ENCODE results near the gene RNF213.

The RNF213 gene

DNA sequence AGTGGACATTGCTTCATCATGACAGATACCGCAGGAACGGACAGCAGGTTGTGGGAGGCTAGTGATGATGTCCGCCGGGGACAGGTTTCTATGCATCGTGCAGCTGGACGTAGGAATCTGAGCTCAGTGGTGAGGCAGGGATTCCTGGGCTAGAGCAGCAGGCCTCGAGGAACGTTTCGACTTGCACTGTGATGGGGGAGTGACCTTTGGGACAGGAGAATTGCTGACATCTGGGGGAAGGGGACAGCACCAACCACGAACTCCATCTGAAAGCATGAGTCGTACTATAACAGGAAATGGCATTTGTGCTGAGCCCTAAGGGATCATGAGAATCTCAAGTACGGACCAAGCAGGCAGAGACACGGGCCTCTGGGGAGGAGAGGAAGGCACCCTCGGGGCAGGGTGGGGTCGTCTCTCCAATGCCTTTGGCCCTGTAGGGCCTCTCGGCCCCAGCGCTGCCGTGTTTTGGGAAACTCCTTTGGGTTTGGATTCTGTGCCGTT lies 88.5 kb downstream of the RNF213 start:
- DNase-seq (ENCODE audit: low read depth in 2 of 2), result no peak

DNA sequence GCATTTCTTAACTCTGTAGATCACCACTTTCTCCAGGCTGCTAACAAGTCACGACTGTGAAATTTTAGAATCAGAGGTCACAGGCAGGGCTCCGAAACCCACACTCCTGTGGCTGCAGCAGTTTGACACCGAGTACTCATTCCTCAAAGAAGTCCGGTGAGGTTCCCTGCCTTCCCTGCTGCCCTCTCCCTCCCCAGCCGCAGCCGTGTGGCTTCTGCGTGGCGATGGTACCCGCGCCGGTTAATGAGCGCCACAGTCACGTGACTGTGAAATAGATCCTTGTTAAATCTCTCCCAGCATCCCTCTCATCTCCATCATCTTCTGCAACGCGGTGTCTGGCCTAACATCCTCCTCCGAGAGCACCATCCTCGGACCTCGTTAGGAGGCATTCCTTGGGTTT lies 89.1 kb downstream of the RNF213 start:
- no peak for DNase-seq (ENCODE audit: low read depth in 2 of 2)

DNA sequence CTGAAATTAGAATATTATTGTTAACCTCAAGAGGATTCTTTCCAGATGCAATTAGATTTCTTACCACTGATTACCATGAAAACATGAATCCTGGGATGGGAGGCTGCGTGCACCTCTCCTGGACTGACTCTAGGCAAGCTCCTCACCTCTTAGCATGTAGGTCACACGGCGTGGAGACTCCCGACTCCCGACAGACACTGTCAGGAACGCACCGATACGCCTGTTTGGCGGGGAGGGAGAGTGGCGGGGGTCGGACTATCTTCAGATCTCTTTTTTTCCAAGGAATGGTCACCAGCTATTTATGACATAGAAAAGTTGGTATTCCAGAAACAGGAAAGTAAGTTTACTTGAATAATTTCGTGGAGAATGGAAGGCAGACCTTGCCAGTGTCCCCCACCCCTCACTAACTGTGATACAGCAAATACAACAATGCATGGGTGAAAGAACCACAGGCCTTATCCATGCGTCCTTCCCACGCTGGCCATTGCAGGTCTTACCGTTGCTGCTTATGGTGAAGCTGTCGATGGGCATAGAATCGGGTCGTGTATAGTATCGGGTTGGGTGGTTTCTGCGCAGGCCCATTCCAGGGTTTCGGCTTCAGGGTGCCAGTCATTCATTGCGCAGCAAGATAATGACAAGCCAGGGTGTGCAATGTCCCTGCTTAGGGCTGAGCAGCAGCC lies 91.7 kb downstream of the RNF213 start:
- DNase-seq (ENCODE audit: low read depth in 2 of 2), result no peak

GRCh38 chr17:80352991-80353665 lies 92.5 kb downstream of the RNF213 start:
- no peak for DNase-seq (ENCODE audit: low read depth in 2 of 2)

GRCh38 chr17:80353718-80354275 lies 93.1 kb downstream of the RNF213 start:
- DNase-seq (ENCODE audit: low read depth in 2 of 2), result no peak

- DNase-seq (ENCODE audit: low read depth in 2 of 2), result no peak
These were observed 93.7 kb downstream of the RNF213 start for GRCh38 chr17:80354336-80354735.

DNA sequence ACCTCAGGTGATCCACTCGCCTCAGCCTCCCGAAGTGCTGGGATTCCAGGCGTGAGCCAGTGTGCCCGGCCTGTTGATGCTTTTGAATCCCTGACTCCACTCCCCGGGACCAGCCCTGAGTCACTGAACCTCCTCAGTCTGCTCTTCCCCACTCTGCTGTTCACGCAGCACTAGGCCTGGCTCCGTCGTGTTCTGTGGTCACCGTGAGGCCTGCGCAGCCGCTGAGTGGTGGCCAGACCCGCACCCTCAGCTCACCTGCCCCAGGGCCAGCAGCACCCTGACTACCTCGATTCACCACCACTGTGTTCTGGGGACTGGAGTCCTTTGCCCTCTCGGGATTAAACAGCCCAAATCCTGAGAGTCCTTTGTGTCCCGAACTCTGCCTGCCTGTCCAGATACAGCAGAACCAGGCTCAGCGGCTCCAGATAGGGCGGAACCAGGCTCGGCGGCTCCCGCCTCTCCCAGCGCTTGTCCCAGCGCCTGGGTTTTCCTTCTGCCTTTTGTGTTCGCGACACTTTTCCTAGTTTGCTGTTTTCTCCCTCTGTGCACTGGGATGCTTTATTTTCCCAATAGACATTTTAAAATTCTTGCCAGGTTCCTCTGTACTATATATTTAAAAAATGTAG lies 95.7 kb downstream of the RNF213 start:
- no peak for DNase-seq (ENCODE audit: low read depth in 2 of 2)

DNA sequence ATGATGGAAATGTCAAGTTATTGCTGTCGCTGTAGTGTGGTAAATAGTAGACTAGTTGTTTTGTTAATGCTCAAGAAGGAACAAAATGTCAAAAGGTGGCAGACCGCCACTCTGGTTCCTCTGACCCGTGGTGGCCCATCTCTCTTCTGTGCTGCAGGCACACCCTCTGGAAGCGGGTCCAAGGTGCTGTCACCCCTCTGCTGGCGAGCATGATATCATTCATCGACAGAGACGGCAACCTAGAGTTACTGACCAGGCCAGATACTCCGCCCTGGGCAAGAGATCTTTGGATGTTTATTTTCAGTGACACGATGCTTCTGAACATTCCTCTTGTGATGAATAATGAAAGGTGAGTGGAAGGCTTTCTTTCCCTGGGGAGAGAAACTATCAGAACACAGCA lies 97.5 kb downstream of the RNF213 start:
- no peak for DNase-seq (ENCODE audit: low read depth in 2 of 2)

- DNase-seq (ENCODE audit: low read depth in 2 of 2), result no peak
These were observed 98.2 kb downstream of the RNF213 start for GRCh38 chr17:80358861-80359260.

GRCh38 chr17:80359422-80360110 lies 98.9 kb downstream of the RNF213 start:
- no peak for DNase-seq (ENCODE audit: low read depth in 2 of 2)

- no peak for DNase-seq (ENCODE audit: low read depth in 2 of 2)
These were observed 99.7 kb downstream of the RNF213 start for GRCh38 chr17:80360396-80360795.

DNA sequence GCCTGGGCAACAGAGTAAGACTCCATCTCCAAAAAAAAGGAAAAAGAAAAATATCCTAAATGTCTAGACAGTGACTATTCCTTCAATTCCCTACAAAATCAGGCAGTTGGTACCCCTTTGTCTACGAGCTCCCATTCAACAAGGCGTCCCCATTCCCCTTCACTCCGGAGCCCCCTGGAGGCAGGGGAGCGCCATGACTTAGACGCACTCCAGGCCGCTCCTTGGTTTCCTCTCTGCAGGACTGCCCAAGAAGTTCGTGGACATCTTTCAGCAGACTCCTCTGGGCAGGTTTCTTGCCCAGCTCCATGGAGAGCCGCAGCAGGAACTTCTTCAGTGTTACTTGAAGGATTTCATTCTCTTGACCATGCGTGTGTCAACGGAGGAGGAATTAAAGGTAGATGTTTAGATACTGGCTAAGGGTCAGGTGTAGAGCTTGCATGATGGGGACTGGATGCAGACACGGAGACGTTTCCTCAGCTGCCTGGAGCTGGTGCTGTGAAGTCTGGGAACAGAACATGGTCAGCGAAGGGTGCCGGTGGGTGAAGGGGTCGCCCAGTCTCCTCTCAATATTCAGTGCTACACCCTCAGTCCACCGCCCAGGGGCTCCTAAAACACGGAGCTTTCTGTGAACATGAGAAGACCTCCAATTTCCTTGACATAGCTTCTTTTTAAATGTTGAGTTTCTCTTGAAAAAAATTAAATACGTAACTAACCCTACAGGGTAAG lies 101.0 kb downstream of the RNF213 start:
- DNase-seq (ENCODE audit: low read depth in 2 of 2), result no peak

DNA sequence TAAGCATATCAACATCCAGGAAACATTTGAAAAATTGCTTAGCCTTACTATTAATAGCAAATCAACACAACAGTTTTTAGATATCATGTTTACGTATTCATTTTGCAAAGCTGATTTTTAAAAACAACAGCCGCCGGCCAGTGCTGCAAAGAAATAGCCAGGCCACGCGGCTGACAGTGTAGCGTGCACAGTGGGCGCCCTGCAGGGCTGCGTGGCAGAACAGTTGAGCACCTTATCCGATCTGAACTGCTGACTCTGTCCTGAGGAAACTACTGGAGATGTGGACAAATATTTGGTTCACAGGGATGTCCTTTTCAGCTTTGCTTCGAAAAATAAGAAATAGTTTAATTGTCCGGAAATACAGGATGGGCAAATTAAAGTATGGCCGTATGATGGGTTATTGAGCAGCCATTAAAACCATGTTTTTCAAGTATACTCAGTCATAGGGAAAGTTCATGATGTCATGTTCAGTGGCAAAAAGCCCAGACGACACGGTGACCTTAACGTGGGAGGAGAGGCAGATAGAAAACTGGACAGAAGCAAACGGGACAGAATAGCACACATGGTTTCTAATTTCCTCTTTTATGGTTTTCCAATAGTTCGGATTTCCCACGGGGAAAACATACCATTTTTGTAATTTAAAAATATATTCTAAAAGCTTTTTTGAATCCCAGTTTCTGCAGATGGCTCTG lies 101.9 kb downstream of the RNF213 start:
- no peak for DNase-seq (ENCODE audit: low read depth in 2 of 2)

GRCh38 chr17:80363120-80363515 lies 102.5 kb downstream of the RNF213 start:
- no peak for DNase-seq (ENCODE audit: low read depth in 2 of 2)

DNA sequence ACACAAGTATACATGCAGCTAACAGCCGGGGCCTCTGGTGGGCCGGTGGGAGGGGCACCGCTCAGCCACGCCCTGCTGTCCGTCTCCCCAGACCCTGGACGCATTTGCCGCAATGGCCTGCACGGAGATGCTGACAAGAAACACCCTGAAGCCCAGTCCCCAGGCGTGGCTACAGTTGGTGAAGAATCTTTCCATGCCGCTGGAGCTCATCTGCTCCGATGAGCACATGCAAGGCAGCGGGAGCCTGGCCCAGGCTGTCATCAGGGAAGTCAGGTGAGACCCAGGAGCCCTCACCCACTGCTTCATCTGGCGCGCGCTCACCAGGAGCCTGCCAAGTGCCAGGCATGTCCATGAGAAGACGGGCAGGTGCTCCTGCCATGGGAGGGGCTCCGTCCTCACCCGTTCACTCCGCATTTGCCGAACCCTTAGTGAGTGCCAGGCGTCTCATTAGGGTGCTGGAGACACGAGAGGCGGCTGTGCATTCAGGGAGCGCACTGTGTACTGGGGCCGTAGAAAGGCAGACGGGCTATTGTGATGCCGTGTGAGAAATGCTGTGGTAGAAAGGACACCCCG lies 103.0 kb downstream of the RNF213 start:
- no peak for DNase-seq (ENCODE audit: low read depth in 2 of 2)

- DNase-seq (ENCODE audit: low read depth in 2 of 2), result no peak
These were observed 103.5 kb downstream of the RNF213 start for GRCh38 chr17:80364091-80364691.

- DNase-seq (ENCODE audit: low read depth in 2 of 2), result no peak
These were observed 104.6 kb downstream of the RNF213 start for GRCh38 chr17:80365001-80365965.

DNA sequence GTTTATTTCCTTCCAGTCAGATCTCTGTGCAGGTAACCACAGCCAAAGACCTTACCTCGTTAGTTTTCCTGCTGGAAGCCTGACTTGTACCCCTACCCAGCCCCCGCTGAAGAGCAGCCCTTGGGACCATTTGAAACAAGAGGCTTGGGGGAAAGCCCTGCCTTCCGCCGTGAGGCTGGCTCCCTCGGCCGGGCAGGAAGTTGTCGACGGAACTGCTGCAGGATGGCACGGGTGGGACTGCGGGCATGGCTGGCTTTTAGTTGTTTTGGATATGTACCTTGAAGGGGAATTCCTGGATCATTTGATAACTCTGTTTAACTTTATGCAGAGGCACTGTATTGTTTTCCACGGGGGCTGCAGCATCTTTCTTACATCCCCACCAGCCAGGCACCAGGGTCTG lies 105.3 kb downstream of the RNF213 start:
- DNase-seq (ENCODE audit: low read depth in 2 of 2), result no peak

- DNase-seq (ENCODE audit: low read depth in 2 of 2), result no peak
These were observed 106.9 kb downstream of the RNF213 start for GRCh38 chr17:80367503-80367902.

Data from stimulated activated CD8-positive, alpha-beta memory T cell treated with anti-CD3 and anti-CD28 coated beads, Interleukin-15, amount 100 ng/mL, for 48 hours (primary cell).